Panc1 (cell line): ENCODE measurements around the gene MED13L. TPM values are rescaled to one million over a fixed set of nuclear protein-coding genes. Genes with fewer than 3 reads are reported as not detected.

Experiments used
- ATAC-seq: fragments of 200-7000 bp; cut with Tn5 transposase; 2 replicates; pipeline ENCODE4 v1.9.1; 2020; ENCODE audit warnings: mild to moderate bottlenecking, moderate library complexity
- BruUV-seq: library from RNA; stranded (reverse); fragments of 400-500 nt; replicated peaks from 2 replicates; lab custom pipeline; 2021; lab: Mats Ljungman, UMichigan
- CTCF ChIA-PET: fragments of 300-600 bp; sonication (Branson Sonifier 250); formaldehyde crosslinking; loops from one replicate; lab custom pipeline; 2022; ENCODE audit warnings: antibody characterized with exemption; lab: Charles Lee
- POLR2A ChIA-PET: fragments of 300-600 bp; sonication (Branson Sonifier 250); formaldehyde crosslinking; loops from one replicate; lab custom pipeline; 2022; ENCODE audit warnings: antibody characterized with exemption; lab: Charles Lee
- DNase-seq: peaks from one replicate; pipeline ENCODE4 v3.0.0-alpha.2; 2010; ENCODE audit warnings: low read depth, low spot score
- H3K27ac ChIP-seq: 2 replicates; pipeline ENCODE4 v1.5.1; 2011; ENCODE audit warnings: mild to moderate bottlenecking, low read length, inconsistent platforms
- H3K27me3 ChIP-seq: fragments of 200-500 bp; sonication (Bioruptor generic); 2 replicates; pipeline ENCODE4 v1.6.0; 2014; ENCODE audit warnings: low read length, inconsistent platforms; ENCODE audit not compliant: control insufficient read depth, insufficient read depth
- H3K36me3 ChIP-seq: fragments of 200-500 bp; sonication (Bioruptor generic); 2 replicates; pipeline ENCODE4 v1.5.1; 2014; ENCODE audit warnings: inconsistent platforms, mild to moderate bottlenecking, low read length, moderate library complexity; ENCODE audit not compliant: control insufficient read depth, insufficient read depth
- H3K4me1 ChIP-seq: 2 replicates; pipeline ENCODE4 v1.5.1; 2011; ENCODE audit warnings: inconsistent platforms, mild to moderate bottlenecking, low read length, moderate library complexity; ENCODE audit not compliant: control insufficient read depth, insufficient read depth
- H3K4me3 ChIP-seq, 2 experiments: 2 replicates each; pipeline ENCODE4 v1.5.1; 2011 to 2012; ENCODE audit warnings: low read depth in 2 of 2, low read length in 2 of 2, mild to moderate bottlenecking in 2 of 2, inconsistent platforms in 1 of 2, moderate library complexity in 1 of 2
- H3K9me3 ChIP-seq: fragments of 200-500 bp; sonication (Bioruptor generic); 2 replicates; pipeline ENCODE4 v1.5.1; 2014; ENCODE audit warnings: low read depth, mild to moderate bottlenecking, inconsistent platforms, low read length, moderate library complexity; ENCODE audit not compliant: control insufficient read depth, insufficient read depth
- CTCF ChIP-seq: fragments of 450-650 bp; IDR thresholded peaks from 2 replicates; pipeline ENCODE4 v1.5.1; 2017; ENCODE audit warnings: mild to moderate bottlenecking
- POLR2AphosphoS5 ChIP-seq: IDR thresholded peaks from 2 replicates; pipeline ENCODE4 v1.6.1; 2012; ENCODE audit warnings: mild to moderate bottlenecking, low read depth, low read length, moderate library complexity
- REST ChIP-seq, 2 experiments: IDR thresholded peaks; 2 replicates each; pipeline ENCODE4 v1.6.1; 2011 to 2012; ENCODE audit warnings: low read depth in 2 of 2, control low read depth in 1 of 2, low read length in 1 of 2, mild to moderate bottlenecking in 1 of 2, moderate library complexity in 1 of 2; ENCODE audit not compliant: insufficient read depth in 1 of 2
- SIN3A ChIP-seq: IDR thresholded peaks from 2 replicates; pipeline ENCODE4 v1.6.1; 2012; ENCODE audit warnings: low read depth, mild to moderate bottlenecking, low read length, moderate library complexity, borderline replicate concordance; ENCODE audit not compliant: insufficient read depth
- TCF7L2 ChIP-seq: IDR thresholded peaks from 2 replicates; pipeline ENCODE4 v1.6.1; 2011; ENCODE audit warnings: mild to moderate bottlenecking, low read depth, low read length, inconsistent platforms
- in situ Hi-C: cut with HindIII; loops from 2 replicates; pipeline ENCODE4 v1.10.0; 2016; ENCODE audit warnings: low sequenced_read_pairs, low pct_unique_long_range_greater_than_20kb
- intact Hi-C: fragments of 100-400 bp; cut with micrococcal nuclease; formaldehyde crosslinking; loops from one replicate; pipeline ENCODE4 v1.10.0; 2022; ENCODE audit not compliant: unreplicated experiment
- total RNA-seq: library from RNA; stranded (reverse); gene quantifications from one replicate; pipeline ENCODE4 v1.2.1, GENCODE V29; 2021; ENCODE audit not compliant: unreplicated experiment

The MED13L gene
- total RNA-seq, 1 experiment from 2014 or later = 170 TPM

- ATAC-seq (peak; percentile 81), DNase-seq (no peak)
- in situ Hi-C loops = no loop called here
- ChIA-PET CTCF (interaction anchor here (0.6 kb wide), 1 partner anchor 388 kb away, joined by 7 read pairs; no protein-coding TSS in a partner anchor), POLR2A (interaction anchor here (0.6 kb wide), 1 partner anchor 153 kb away, joined by 3 read pairs; no protein-coding TSS in a partner anchor)
- Histone ChIP-seq H3K4me3 (no peak overlapping the region), H3K27me3 (no peaks in the 10 kb centered on the region), H3K9me3 (no peaks in the 10 kb centered on the region), H3K4me1 (peaks cover 79% of the 10 kb centered on the region), H3K36me3 (no peaks in the 10 kb centered on the region; the same call in 1 of the 2 replicates), H3K27ac (peak overlapping the region; percentile 68)
- no TSS peak for BruUV-seq
- TF ChIP-seq TCF7L2 (no peak), CTCF (peak; percentile 56)
- intact Hi-C loops = no loop called here
Measured at GRCh38 chr12:116266168-116266601, 11.3 kb downstream of the MED13L start.

- DNase-seq (no peak), ATAC-seq (no peak)
- no peak for TF ChIP-seq REST (IDR thresholded peaks at IDR 0.05; ENCODE audit: insufficient read depth in 1 of 2, low read depth in 2 of 2, low read length in 1 of 2)
- TF ChIP-seq CTCF = no peak
- no peak for TF ChIP-seq POLR2AphosphoS5
- TF ChIP-seq SIN3A = no peak
- no peak for TF ChIP-seq TCF7L2
- no peaks in the 10 kb centered on the region for H3K27me3 ChIP-seq
- H3K4me1 ChIP-seq = peaks cover 85% of the 10 kb centered on the region
- H3K36me3 ChIP-seq = no peaks in the 10 kb centered on the region; the same call in 1 of the 2 replicates
- no peaks in the 10 kb centered on the region for H3K9me3 ChIP-seq
- peak overlapping the region; percentile 68 for H3K27ac ChIP-seq
- CTCF ChIA-PET = interaction anchor here (0.6 kb wide), 1 partner anchor 388 kb away, joined by 7 read pairs; no protein-coding TSS in a partner anchor
- intact Hi-C loops = no loop called here
- POLR2A ChIA-PET = no interaction called here
- in situ Hi-C loops = no loop called here
- BruUV-seq = TSS peak; percentile 10
- no peak overlapping the region for H3K4me3 ChIP-seq
Measured at GRCh38 chr12:116265351-116266147, 11.9 kb downstream of the MED13L start.
